GM21786 (cell line): ENCODE measurements around the gene MYO5A.
"Not testable (repeated sequence)": the region's sequence is repeated elsewhere in the genome, so short reads cannot be mapped to it uniquely, and the experiment has no call there.

Experiments
- ATAC-seq: cut with Tn5 transposase; IDR thresholded peaks from one replicate; pipeline ENCODE4 v1.9.1; 2021; ENCODE audit not compliant: unreplicated experiment

Gene MYO5A

DNA sequence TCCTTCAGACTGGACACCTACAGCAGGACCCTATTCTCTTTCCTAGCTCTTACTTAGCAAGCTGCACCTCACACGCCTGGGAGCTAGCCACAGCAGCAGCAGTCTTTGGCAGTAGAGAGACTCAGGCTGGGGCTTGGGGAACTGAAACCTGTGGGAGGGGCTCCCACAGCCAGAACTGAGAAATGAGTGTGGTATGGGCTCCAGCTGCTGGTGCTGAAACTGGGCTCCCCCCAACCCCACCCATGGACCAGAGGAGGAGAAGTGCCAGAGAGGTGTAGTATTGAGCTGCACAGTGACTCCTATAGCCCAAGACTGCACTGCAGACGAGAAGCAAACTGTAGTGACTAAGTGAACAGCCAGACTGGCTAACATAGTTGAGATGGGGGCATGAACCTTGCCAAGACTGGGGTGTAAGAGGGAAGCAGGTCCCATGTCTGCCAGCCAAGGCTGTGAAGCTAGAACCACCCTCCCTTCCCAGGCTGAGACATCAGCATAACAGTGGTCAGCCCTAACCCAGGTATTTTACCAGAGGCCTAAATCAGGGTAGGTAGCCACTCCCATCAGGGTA lies 62.5 kb downstream of the MYO5A start:
- peak; percentile 88 for ATAC-seq

DNA sequence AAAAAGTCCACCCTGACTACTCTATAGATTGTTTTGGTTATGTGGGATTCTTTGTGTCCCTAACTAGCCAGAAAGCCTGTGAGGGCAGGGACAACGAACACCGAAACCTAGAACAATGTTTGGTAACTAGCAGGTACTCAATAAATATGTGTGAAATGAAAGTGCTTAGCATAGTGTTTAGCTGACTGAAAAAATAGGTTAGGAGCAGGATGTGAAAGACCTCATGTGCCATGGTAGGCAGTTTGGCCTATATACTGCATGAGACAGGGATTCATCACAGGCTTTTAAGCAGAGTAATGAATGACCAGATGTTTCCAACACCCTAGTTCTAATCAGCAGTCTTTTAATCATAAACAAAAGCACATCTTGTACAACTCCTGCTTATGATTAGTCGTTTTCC lies 64.2 kb downstream of the MYO5A start:
- peak; percentile 54 for ATAC-seq

DNA sequence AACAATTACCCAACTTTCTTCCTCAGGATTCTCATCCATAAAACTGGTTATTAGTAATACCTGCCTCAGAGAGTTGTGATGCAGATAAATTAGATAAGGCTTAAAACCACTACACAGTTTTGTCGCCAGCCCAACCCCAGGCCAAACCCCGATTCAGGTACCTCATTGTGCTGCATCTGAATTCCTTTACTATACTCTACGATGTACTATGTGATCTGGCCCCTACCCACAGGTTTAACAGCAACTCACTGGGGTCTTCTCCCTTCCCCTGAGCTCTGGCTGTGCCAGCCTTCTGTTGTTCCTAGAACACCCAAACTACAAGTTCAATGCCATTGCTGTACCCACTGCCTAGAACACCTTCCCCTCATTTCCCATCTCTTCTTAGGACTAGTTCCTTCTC lies 64.6 kb downstream of the MYO5A start:
- no peak for ATAC-seq

DNA sequence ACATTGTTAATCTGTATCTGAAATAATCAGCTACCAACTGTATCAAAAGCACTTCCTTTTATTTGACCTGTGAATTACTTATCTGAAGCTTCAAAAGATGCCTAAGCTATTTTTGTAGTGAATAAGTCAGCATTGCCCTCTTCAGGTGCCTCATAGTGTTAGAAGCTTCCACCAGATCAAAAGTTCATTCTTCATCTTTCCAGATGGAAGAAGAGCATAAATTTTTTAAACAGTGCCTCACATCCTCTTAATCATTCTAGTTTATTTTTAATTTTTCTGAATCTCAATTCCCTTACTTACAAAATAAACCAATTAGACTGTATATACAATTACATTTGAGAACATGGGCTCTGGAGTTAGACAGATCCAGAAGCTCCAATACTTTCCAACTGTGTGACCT lies 65.0 kb downstream of the MYO5A start:
- ATAC-seq, result no peak

DNA sequence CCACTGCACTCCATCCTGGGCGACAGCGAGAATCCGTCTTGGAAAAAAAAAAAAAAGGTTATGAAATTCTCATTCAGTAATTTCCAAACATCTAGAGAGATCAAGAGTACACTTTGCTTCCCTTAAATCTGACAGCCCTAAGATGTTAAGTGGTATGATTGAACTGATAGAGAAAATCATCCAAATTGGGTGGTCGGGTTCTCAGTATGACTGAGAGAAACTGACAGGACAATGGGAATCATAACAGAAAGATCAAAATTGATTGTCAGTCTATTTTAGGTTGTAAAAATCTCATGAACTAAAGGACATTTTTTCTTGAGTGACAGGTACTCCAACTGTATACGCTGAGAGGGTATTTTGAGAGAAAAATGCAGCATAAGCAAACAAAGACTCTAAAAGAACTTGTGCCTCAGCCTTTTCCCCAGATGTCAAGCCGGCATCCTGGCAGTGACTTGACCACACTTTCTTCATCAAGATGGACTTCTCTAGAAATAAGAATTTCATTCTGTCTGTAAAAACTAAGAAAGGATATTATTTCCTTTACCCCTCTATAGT lies 65.8 kb downstream of the MYO5A start:
- ATAC-seq, result no peak

DNA sequence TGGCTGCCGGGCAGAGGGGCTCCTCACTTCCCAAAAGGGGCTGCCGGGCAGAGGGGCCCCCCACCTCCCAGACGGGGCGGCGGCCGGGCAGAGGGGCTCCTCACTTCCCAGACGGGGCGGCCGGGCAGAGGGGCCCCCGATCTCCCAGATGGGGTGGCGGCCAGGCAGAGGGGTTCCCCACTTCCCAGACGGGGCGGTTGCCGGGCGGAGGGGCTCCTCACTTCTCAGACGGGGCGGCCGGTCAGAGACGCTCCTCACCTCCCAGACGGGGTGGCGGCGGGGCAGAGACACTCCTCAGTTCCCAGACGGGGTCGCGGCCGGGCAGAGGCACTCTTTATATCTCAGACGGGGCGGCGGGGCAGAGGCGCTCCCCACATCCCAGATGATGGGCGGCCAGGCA lies 69.0 kb downstream of the MYO5A start:
- not testable (repeated sequence) for ATAC-seq

DNA sequence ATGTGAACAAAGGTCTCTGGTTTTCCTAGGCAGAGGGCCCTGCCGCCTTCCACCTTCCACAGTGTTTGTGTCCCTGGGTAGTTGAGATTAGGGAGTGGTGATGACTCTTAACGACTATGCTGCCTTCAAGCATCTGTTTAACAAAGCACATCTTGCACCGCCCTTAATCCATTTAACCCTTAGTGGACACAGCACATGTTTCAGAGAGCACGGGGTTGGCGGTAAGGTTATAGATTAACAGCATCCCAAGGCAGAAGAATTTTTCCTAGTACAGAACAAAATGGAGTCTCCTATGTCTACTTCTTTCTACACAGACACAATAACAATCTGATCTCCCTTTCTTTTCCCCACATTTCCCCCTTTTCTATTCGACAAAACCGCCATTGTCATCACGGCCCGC lies 69.4 kb downstream of the MYO5A start:
- not testable (repeated sequence) for ATAC-seq

DNA sequence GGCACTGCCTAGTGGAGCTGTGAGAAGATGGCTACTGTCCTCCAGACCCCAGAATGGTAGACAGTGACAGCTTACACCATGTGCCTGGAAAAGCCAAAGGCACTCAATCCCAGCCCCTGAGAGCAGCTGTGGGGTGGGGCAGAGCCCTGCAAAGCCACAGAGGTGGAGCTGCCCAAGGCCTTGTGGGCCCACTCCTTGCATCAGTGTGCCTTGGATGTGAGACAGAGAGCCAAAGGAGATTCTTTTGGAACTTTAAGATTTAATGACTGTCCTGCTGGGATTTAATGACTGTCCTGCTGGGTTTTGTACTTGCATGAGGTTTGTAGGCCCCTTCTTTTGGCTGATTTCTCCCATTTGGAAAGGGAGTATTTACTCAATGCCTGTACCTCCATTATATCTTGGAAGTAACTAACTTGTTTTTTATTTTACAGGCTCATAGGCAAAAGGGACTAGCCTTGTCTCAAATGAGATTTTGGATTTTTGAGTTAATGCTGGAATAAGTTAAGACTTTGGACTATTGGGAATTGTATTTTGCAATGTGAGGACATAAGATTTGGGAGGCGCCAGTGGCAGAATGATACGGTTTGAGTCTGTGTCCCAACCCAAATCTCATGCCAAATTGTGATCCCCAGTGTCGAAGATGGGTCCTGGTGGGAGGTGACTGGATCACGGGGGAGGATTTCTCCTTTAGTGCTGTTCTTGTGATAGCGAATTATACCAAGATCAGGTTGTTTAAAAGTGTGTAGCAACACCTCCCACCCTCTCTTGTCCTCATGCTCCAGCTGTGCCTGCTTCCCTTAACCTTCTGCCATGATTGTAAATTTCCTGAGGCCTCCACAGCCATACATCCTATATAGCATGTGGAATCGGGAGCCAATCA lies 80.4 kb downstream of the MYO5A start:
- ATAC-seq, result no peak

DNA sequence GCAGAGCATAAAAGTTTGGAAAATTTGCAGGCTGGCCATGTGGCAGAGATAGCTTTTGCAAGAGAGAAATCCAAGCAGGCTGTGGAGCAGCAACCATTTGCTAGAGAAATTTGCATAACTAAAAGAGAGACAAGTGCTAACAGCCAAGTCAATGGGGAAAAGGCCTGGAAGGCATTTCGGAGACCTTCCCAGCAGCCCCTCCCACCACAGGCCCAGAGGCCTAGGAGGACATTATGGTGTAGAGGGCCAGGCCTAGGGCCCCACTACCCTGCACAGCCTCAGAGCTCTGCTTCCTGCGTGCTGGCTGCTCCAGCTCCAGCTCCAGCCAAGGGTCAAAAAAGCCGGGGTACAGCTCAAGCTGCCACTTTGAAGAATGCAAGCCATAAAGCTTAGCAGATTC lies 82.7 kb downstream of the MYO5A start:
- no peak for ATAC-seq

DNA sequence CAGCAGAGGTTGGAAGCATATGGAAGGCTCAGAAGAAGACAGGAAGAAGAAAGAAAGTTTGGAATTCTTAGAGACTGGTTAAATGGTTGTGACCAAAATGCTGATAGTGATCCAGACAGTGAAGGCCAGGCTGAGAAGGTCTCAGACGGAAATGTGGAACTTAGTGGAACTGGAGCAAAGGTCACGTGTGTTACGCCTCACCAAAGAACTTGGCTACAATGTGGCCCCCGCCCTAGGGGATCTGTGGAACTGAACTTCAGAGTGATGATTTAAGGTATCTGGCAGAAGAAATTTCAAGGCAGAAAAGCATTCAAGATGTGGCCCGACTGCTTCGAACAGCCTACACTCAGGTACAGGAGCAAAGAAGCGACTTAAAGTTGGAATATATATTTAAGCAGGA lies 83.1 kb downstream of the MYO5A start:
- no peak for ATAC-seq

DNA sequence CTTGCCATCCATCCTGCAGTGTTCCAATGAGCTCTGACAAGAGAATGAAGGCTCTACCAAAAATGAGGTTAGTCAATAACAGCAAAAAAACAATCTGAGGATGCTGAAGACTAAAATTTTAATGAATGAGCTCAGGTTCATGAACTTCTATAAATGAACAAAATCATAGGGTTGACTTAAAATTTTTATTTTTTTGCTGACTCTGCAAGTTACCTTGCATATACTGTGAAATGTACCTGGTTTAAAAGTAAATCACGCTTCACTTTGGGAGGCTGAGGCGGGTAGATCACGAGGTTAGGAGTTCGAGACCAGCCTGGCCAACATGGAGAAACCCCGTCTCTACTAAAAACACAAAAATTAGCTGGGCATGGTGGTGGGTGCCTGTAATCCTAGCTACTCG lies 85.5 kb downstream of the MYO5A start:
- ATAC-seq, result not testable (repeated sequence)

DNA sequence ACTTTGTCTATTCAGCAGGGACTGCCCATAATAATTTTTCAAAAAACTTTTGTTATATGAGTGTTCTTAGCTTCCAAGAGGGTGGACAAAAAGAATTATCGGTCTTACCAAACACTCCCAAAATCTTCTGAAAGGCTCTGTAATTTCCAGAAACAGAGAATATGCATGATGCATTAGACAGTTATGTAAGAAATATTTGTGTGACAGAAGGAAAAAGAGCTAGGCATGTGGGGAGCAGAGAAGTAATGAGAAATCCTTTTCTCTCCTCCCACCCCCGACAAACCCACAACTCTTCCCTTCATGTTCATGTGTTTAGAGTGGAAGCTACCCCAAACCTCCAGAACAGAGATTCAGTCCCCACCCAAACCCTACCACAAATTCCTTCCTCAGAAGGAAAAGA lies 86.8 kb downstream of the MYO5A start:
- no peak for ATAC-seq

DNA sequence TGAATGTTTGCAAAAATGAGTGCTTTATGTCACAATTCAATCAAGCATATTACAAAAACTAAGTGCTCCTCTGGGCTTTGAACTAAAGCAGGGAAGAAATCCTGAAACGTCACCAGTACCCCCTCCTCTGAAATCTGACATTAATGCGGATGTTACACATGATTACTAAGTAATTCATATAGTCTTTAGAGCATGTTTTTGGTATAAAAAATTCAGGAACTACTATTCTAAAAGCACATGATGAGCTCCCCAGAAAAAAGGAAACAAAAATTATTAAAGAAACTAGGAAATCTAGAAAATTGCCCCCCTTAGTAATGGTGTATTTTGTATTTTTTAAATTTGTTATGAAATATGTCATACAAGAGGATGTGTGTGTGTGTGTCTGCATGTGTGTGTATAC lies 87.7 kb downstream of the MYO5A start:
- no peak for ATAC-seq

DNA sequence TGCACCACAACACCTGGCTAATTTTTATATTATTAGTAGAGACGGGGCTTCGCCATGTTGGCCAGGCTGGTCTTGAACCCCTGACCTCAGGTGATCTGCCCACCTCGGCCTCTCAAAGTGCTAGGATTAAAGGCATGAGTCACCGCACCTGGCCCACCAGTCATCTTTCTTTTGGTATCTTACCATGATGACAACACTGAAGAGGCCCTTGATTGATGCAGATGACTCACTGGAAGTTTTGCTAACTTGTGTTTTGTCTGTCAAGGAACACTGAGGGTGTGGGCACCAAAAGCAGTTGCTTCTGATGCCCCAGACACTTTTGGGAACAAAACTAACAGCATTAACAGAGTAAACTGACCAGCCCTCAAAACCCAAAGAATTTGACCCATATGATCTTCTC lies 88.3 kb downstream of the MYO5A start:
- no peak for ATAC-seq

DNA sequence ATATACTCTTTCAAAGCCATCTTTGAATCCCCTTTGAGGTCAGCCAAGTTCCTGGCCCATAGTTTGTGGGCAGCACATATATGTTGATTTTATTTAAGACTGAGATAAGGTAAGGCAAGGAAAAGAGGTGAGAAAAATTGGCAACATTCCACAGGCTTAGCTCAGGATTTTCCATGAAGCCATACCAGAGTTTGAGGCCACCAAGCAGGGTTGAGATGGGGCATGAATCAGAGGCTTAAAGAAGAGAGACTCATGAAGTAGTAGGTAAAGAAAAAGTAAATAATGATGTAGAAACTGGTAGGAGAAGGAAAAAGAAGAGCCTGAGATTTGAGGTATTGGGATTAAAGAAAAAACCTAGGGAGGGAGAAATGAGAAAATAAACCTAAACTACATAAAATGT lies 89.2 kb downstream of the MYO5A start:
- ATAC-seq, result no peak

DNA sequence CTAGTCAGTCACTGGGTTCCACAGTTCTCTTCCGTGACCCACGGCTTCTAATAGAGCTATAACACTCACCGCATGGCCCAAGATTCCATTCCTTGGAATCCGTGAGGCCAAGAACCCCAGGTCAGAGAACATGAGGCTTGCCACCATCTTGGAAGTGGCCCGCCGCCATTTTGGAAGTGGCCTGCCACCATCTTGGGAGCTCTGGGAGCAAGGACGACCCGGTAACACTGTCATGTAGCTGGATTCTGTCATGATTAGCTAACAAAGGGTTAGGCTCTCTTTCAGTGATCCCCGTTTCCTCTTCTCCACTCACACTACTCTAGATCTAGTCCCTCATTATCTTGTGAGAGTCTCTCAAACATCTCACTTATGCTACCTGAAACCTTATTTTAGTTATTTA lies 89.6 kb downstream of the MYO5A start:
- ATAC-seq, result not testable (repeated sequence)

DNA sequence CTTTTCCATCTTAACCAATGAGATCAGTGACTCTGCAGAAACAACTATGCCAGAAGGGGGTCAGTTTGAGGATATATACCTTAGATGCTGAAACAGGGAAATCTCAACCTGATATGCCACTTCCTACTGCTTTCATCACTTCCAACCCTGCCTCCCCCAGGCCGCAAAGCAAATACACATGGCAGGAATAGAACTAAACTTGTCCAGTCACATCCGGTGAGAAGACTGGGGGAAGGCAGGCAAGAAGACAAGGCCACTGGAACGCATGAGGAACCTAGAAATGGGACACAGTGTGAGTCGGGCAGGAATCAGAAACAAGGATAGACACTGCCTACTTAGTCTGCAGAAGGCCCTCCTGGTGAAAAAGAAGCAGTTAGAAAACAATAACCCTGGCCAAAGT lies 90.6 kb downstream of the MYO5A start:
- no peak for ATAC-seq

DNA sequence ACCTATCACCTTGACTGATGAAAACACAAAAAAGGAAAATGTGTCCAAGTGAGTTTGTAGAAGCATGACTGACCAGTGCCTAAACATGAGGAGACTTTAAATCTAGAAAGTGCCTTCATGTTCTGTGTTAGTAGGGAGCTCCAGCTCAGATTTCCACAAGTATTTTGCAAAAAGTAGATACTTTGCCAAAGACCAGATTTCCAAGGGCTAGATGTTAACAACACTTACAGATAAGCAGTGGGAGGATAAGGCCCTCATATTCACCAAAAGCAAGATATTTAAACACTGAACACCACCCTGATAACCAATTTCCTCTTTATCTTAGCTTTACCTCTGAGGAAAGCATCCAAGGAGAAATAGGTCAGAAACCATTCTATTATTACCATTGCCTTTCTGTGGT lies 91.0 kb downstream of the MYO5A start:
- no peak for ATAC-seq

DNA sequence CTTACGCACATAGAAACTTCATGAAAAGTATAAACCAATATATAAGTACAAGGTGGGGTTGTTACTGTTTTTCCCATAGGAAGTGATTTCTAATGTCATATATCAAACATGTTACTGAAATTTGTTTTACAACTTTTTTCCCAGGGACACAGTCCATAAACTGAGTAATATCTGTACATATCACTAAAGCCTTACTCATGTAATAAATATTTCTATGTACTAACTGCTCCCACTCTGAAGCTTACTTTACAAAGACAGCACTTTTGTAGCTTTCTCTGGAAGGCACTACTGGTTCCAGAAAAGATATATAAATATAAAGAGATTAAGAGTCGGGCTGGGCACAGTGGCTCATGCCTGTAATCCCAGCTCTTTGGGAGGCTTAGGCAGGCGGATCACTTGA lies 91.7 kb downstream of the MYO5A start:
- ATAC-seq, result no peak

DNA sequence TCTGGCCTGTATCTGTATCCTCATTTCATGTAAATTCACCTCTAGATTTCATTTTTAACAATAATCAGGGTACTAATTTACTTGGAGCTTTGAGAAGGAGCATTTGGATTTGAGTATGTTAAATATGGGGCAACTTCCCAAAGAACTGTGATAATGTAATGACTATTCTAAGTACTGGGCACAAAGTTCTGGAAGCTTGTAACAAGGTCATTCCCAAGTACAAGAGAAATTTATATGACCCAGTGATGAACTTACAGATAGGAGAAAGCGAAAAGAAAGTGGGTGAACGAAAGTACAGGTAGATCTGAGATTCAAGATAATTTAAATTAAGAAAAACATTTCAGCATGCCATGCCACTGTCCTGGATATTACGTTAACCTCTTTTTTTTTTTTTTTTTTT lies 93.8 kb downstream of the MYO5A start:
- ATAC-seq, result no peak

DNA sequence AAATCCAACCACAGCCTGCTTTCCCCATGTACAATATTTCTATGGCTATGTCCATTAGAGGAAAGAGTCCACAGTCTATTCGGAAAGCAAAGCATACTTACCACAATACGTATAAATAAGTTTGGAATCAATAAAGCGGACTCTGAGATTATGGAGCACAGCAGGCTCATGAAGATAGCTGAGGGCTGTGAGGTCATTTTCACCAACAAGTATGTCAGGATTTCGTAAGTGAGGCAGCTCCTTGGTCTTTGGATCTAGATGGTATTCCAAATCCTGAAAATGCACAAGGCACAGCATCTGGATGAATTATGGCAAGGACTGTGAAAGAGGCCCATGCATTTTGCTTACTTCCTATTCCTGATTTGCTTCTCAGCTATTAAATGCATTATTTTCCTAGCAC lies 100.4 kb downstream of the MYO5A start:
- ATAC-seq, result no peak

DNA sequence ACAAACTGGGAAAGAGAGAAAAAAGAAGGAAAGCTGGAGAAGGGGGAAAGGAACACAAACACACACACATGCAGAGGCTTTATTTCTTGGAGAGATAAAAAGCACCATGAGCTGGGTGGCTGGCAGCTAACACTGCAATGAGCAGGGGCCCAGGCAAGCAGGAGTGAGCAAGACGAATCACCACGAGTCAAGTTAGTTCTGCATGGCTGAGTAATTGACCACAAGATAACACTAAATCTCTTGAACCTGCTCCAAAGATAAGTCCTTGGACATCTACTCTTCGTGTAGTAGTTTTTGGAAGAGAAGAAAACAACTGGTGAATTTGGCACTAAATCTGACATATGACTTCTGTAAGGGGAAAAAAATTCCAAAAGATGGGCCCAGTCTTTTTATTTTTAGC lies 100.9 kb downstream of the MYO5A start:
- no peak for ATAC-seq
